Omental fat pad (tissue), 4 donors: ENCODE measurements around the gene IPCEF1. TPM values are rescaled to one million over a fixed set of nuclear protein-coding genes. Genes with fewer than 3 reads are reported as not detected.
A peak's percentile ranks its signal among the peaks of the same experiment; 100 is the strongest.
"Not testable (repeated sequence)": the region's sequence is repeated elsewhere in the genome, so short reads cannot be mapped to it uniquely, and the experiment has no call there.

Experiments
- ATAC-seq: fragments of 150-250 bp; one replicate; pipeline ENCODE4 v1.9.1; 2016; ENCODE audit warnings: mild to moderate bottlenecking, moderate library complexity; ENCODE audit not compliant: low FRiP score
- DNase-seq: peaks from one replicate; pipeline ENCODE4 v3.0.0-alpha.2; 2019; ENCODE audit warnings: low spot score
- total RNA-seq, 4 donors: library from RNA; depleted of rRNA; stranded (reverse); fragments of >200 nt; gene quantifications; one replicate each; pipeline ENCODE4 v1.1.0, GENCODE V29; 2016
- TF ChIP-seq, protein P1 (sequence below), 3 donors: fragments of 450-650 bp; IDR thresholded peaks; one replicate each; pipeline ENCODE4 v1.5.1; 2016 to 2017; ENCODE audit warnings: antibody characterized with exemption in 3 of 3, mild to moderate bottlenecking in 3 of 3, moderate library complexity in 2 of 3

The IPCEF1 gene
- total RNA-seq, 4 donors from 2014 or later = 0.84 to 9.2 (median 2.7) TPM

DNA sequence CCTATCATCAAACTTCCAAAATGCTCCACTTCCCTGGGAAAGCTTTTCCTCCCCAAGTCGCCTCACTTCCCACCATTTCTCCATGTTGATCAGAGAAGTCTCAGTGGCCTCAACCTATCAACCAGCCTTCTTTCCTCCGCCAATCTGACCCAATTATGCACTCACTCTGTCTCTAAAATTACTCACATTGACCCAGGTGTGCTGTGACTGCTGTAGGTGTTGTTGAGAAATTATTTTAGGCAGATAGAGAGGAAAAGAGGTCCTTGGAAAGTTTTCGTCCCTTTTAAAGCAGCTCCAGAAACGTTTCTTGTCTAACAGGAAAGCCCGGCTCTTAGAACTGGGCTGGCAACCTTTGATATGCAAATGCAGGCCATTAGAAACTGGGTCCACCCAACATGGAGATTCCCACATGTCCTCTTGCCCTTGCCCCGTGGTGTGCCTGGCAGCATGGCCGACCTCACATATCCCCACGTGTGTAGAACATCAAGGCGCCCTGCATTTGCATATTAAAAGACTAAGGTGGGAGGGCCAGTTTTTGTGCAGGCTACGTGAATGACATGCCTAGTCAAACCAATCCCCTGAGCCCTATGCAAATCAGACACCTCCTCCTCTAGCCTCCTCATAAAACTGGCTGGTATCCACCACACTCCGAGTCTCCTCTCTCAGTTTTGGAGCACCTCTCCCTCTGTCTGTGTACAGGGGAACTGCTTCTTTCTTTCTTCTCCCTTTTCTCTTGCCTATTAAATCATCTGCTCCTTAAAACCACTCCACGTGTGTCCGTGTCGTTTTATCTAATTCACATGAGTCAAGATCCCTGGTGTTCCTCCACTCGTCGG lies 12.9 kb downstream of the IPCEF1 start:
- no peak for ATAC-seq
- TF ChIP-seq, protein P1, sequence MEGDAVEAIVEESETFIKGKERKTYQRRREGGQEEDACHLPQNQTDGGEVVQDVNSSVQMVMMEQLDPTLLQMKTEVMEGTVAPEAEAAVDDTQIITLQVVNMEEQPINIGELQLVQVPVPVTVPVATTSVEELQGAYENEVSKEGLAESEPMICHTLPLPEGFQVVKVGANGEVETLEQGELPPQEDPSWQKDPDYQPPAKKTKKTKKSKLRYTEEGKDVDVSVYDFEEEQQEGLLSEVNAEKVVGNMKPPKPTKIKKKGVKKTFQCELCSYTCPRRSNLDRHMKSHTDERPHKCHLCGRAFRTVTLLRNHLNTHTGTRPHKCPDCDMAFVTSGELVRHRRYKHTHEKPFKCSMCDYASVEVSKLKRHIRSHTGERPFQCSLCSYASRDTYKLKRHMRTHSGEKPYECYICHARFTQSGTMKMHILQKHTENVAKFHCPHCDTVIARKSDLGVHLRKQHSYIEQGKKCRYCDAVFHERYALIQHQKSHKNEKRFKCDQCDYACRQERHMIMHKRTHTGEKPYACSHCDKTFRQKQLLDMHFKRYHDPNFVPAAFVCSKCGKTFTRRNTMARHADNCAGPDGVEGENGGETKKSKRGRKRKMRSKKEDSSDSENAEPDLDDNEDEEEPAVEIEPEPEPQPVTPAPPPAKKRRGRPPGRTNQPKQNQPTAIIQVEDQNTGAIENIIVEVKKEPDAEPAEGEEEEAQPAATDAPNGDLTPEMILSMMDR (IDR thresholded peaks at IDR 0.05) = no peak
- no peak for DNase-seq

DNA sequence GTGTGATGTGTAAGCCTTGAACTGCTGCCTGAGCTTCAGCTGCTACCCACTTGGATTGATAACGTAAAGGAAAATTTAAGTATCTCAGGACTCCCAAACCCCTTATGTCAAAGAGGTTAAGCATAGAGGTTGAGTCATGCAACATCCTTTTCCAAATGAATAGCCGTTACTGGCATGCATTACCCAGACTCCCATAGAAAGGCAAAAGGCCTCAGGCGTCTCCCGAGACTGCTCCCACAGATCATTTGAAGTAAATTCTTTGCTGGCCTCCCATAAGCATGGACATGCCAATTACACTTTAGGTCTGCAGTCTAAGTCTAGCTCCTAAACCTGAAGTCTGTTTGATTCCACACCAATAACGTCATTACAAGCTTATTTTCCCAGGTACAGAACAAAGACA lies 14.7 kb downstream of the IPCEF1 start:
- DNase-seq = no peak
- ATAC-seq = peak; percentile 87
- TF ChIP-seq, protein P1 (IDR thresholded peaks at IDR 0.05) = no peak

DNA sequence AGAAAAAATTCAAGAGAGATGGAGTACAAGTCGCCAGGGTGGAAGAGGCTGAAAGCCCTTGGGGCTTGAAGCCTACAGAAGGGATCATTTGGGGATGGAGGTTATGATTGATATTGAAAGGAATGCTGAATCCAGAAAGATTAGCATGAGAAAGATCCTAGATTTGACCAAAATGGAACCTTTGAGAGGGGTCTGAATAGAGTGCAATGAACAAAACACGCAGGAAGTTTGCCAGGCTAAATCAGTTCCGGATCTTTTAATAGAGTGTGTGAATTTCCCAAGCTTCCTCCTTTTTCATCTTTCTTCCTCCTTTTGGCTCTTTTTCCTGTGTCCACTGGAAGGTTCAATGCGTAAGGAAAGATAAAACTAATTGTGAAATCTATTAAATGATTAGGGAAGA lies 15.3 kb downstream of the IPCEF1 start:
- no peak for DNase-seq
- TF ChIP-seq, protein P1 (IDR thresholded peaks at IDR 0.05) = no peak
- ATAC-seq = peak; percentile 19

DNA sequence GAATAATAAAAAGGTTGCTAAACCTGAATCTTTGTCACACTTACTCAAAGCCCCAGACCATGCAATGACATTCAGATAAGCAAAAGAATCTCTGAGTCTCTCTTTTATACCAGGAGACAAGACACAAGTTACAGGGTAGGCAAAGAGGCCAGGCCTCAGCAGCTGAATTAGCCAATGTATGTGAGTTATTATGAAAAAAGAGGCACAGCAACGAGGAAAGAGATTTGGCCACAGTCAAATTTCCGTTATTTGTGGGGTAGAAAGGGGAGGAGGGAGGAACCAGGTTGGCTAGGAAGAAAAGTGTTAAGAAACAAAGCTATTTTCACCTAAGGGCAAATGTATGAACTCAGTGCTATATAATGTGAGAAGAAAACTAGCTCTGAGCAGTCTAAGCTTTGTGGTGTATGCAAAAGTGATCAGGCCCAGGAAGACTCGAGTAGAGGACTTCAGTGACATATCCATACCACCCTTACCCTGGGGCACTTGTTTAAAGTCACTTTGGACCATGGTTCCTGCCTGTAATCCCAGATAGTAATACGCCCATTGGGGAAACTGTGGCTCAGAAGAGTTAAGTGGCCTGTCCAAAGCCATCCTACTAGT lies 19.1 kb downstream of the IPCEF1 start:
- DNase-seq (no peak), ATAC-seq (no peak)
- TF ChIP-seq, protein P1 (IDR thresholded peaks at IDR 0.05) = no peak

DNA sequence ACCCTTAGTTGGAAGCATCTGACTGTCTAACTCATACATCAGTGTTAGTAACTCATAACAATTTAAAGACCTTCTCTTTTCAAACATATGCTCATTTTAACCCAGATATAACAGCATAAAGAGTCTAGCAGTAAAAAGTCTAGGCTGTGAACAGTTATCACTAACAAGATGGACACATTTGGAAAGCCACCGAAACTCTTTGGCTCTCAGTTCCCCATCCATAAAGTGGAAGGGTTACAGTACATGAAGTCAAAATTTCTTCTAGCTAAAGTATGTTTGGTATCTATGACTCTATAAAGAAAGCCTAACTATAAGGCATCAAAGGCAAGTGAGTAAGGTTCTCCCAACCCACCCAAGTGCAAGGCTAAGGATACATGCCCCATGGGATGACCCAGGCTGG lies 22.5 kb downstream of the IPCEF1 start:
- DNase-seq, ATAC-seq: not testable (repeated sequence)

DNA sequence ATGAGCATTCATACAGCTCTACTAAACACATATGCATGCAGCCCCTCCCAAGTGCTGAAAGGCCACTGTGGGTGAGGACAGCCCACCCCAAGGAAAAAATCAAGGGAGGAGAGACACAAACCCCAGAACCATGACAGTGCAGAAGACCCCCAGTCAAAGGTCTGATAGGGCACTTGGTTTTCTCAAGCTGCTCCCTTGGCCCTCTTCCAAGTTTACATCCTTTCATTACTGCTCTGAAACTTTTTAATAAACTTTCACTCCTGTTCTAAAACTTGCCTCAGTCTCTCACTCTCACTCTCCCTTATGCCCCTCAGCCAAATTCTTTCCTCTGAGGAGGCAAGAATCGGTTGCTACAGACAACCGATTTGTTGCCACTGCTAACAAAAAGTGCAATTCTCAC lies 24.9 kb downstream of the IPCEF1 start:
- no peak for DNase-seq
- ATAC-seq = no peak
- TF ChIP-seq, protein P1 (IDR thresholded peaks at IDR 0.05) = no peak

DNA sequence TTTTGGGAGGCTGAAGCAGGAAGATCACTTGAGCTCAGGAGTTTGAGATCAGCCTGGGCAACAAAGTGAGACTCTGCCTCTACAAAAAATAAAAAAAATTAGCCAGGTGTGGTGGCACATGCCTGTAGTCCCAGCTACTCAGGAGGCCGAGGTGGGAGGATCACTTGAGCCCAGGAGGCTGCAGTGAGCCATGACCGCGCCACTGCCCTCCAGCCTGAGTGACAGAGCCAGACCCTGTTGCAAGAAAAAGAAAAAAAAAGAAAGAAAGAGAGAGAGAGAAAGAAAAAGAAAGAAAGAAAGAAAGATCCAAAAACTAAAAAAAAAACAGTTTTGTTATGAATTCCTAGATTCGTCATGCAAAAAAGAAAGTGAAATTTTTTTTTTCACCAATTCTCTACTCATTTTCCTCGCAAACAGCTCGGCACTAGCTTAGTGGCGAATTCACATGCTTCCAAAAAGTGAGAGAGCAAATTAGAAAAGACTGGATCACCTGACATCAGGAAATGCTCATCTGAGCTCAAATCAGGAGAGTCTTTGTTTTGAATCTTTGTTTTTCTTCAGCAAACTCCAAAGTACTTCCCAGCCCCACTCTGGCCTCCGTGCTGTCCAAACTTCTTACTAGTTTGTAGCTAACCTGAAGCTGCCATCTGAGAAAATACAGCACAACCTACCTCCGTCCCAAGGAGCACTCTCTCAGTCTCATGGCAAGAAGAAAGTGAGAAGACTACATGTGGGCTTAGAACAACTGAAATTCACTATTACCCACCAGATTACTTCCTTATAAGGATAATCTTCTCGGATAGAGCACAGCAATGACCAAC lies 27.0 kb downstream of the IPCEF1 start:
- TF ChIP-seq, protein P1 (IDR thresholded peaks at IDR 0.05) = no peak
- DNase-seq (no peak), ATAC-seq (no peak)

DNA sequence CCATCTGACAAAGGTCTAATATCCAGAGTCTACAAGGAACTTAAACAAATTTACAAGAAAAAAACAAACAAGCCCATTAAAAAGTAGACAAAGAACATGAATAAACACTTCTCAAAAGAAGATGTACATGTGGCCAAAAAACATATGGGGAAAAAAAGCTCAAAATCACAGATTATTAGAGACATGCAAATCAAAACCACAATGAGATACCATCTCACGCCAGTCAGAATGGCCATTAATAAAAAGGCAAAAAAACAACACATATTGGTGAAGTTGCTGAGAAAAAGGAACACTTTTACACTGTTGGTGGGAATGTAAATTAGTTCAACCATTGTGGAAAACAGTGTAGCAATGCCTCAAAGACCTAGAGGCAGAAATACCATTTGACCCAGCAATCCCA lies 29.3 kb downstream of the IPCEF1 start:
- not testable (repeated sequence) for ATAC-seq, DNase-seq
